ENCODE data around the gene NT5DC2.

Gene NT5DC2

GRCh38 chr3:52561028-52561747 lies 27.5 kb upstream of the NT5DC2 start:
- POLR2A ChIA-PET (ENCODE audit: low non-redundant PET): no interaction called here
- no peak for TF ChIP-seq CTCF (conservative IDR thresholded peaks at IDR 0.05; ENCODE audit: low read depth)
- CTCF ChIA-PET: interaction anchor here (0.6 to 0.7 kb wide), 3 partner anchors 90 to 344 kb away, joined by 4 to 7 read pairs (median 7); no protein-coding TSS in a partner anchor

GRCh38 chr3:52558436-52558835 lies 24.8 kb upstream of the NT5DC2 start:
- CTCF ChIA-PET: interaction anchor here (0.6 kb wide), 1 partner anchor 131 kb away, joined by 3 read pairs; no protein-coding TSS in a partner anchor
- TF ChIP-seq CTCF (conservative IDR thresholded peaks at IDR 0.05; ENCODE audit: low read depth): no peak
- no peak for DNase-seq (ENCODE audit: low spot score)
- H3K27ac ChIP-seq: no peak overlapping the region
- POLR2A ChIA-PET (ENCODE audit: low non-redundant PET): no interaction called here

More at GRCh38 chr3:52561028-52561747, 27.5 kb upstream of the NT5DC2 start:
- no peak for DNase-seq (ENCODE audit: low spot score)
- no peak overlapping the region for H3K27ac ChIP-seq

GRCh38 chr3:52557011-52557960 lies 23.6 kb upstream of the NT5DC2 start:
- DNase-seq (ENCODE audit: low spot score): no peak
- no peak overlapping the region for H3K27ac ChIP-seq
- ChIA-PET CTCF (no interaction called here), POLR2A (ENCODE audit: low non-redundant PET) (no interaction called here)
- no peak for TF ChIP-seq CTCF (conservative IDR thresholded peaks at IDR 0.05; ENCODE audit: low read depth)

- ChIA-PET CTCF (no interaction called here), POLR2A (ENCODE audit: low non-redundant PET) (no interaction called here)
- H3K27ac ChIP-seq: no peak overlapping the region
- DNase-seq (ENCODE audit: low spot score): no peak
- no peak for TF ChIP-seq CTCF (conservative IDR thresholded peaks at IDR 0.05; ENCODE audit: low read depth)
Observed at GRCh38 chr3:52555056-52555455, 21.4 kb upstream of the NT5DC2 start.

GRCh38 chr3:52554026-52554755 lies 20.5 kb upstream of the NT5DC2 start:
- DNase-seq (ENCODE audit: low spot score): no peak
- CTCF ChIA-PET: no interaction called here
- H3K27ac ChIP-seq: no peak overlapping the region
- POLR2A ChIA-PET (ENCODE audit: low non-redundant PET): no interaction called here
- no peak for TF ChIP-seq CTCF (conservative IDR thresholded peaks at IDR 0.05; ENCODE audit: low read depth)

GRCh38 chr3:52552089-52552488 lies 18.4 kb upstream of the NT5DC2 start:
- DNase-seq (ENCODE audit: low spot score): no peak
- no peak overlapping the region; the same call in 1 of the 2 replicates for H3K27ac ChIP-seq
- TF ChIP-seq CTCF (conservative IDR thresholded peaks at IDR 0.05; ENCODE audit: low read depth): no peak
- CTCF ChIA-PET: no interaction called here
- POLR2A ChIA-PET (ENCODE audit: low non-redundant PET): no interaction called here

Data from RWPE1 (cell line).